GM12878 (cell line): Measurements from ENCODE around the gene FAM170B. TPM values are rescaled to one million over a fixed set of nuclear protein-coding genes. Genes with fewer than 3 reads are reported as not detected.

Experiments
- ATAC-seq: fragments of 200-7000 bp; cut with Tn5 transposase; 3 replicates; pipeline ENCODE4 v1.9.1; 2020; ENCODE audit warnings: mild to moderate bottlenecking, moderate library complexity
- BruUV-seq: library from RNA; stranded (reverse); fragments of 400-500 nt; replicated peaks from 2 replicates; lab custom pipeline; 2021; lab: Mats Ljungman, UMichigan
- CTCF ChIA-PET: fragments of 300-600 bp; sonication (Branson Sonifier 250); formaldehyde crosslinking; extraction: SDS; loops from one replicate; lab custom pipeline; 2021; ENCODE audit warnings: inconsistent platforms; lab: Yijun Ruan, JAX
- POLR2A ChIA-PET: fragments of 350-600 bp; formaldehyde crosslinking; extraction: SDS; loops from one replicate; lab custom pipeline; 2021; ENCODE audit warnings: inconsistent platforms; lab: Charles Lee
- RAD21 ChIA-PET: fragments of 300-600 bp; sonication (Branson Sonifier 250); formaldehyde crosslinking; loops from one replicate; lab custom pipeline; 2023; ENCODE audit warnings: antibody characterized with exemption; ENCODE audit not compliant: unreplicated experiment; lab: Charles Lee
- SMC1A ChIA-PET: fragments of 300-600 bp; sonication (Branson Sonifier 250); formaldehyde crosslinking; loops from one replicate; lab custom pipeline; 2023; ENCODE audit not compliant: unreplicated experiment, uncharacterized antibody; lab: Charles Lee
- DNase-seq: peaks from one replicate; pipeline ENCODE4 v3.0.0-alpha.2; 2011; ENCODE audit warnings: low read depth, low spot score
- FAIRE-seq: peaks from 3 replicates; lab custom pipeline; 2011; peaks lifted over from hg19 to GRCh38; lab: Jason Lieb, UNC
- H2AFZ ChIP-seq: 2 replicates; pipeline ENCODE4 v1.6.0; 2011; ENCODE audit warnings: low read depth, low read length, control low read depth; ENCODE audit not compliant: control insufficient read depth
- H3K27ac ChIP-seq: 2 replicates; pipeline ENCODE4 v1.5.1; 2011; ENCODE audit warnings: control low read depth; ENCODE audit not compliant: control insufficient read depth, insufficient read depth
- H3K27me3 ChIP-seq, 2 experiments: replicated peaks in 1 of 2; 2 replicates each; pipeline versions ENCODE4 v1.6.0 to v1.6.1; 2011; ENCODE audit warnings: low read length in 1 of 2; ENCODE audit not compliant: control insufficient read depth in 2 of 2, insufficient read depth in 2 of 2
- H3K36me3 ChIP-seq, 2 experiments: 2 replicates each; pipeline ENCODE4 v1.5.1; 2011; ENCODE audit warnings: low read length in 1 of 2; ENCODE audit not compliant: control insufficient read depth in 2 of 2, insufficient read depth in 2 of 2
- H3K4me1 ChIP-seq: 2 replicates; pipeline ENCODE4 v1.6.1; 2011; ENCODE audit warnings: mild to moderate bottlenecking, low read length, moderate library complexity, mixed read lengths; ENCODE audit not compliant: control insufficient read depth, insufficient read depth
- H3K4me2 ChIP-seq: 2 replicates; pipeline ENCODE4 v1.6.0; 2011; ENCODE audit warnings: control low read depth; ENCODE audit not compliant: control insufficient read depth, insufficient read depth
- H3K4me3 ChIP-seq: fragments of 200-600 bp; sonication (generic); 2 replicates; pipeline ENCODE4 v1.5.1; 2016
- H3K79me2 ChIP-seq: 2 replicates; pipeline ENCODE4 v1.6.0; 2011; ENCODE audit warnings: low read length; ENCODE audit not compliant: control insufficient read depth, insufficient read depth
- H3K9ac ChIP-seq: 2 replicates; pipeline ENCODE4 v1.8.0; 2011; ENCODE audit warnings: low read length, control low read depth, mixed read lengths; ENCODE audit not compliant: control insufficient read depth, insufficient read depth
- H3K9me3 ChIP-seq: replicated peaks from 3 replicates; pipeline ENCODE4 v1.5.1; 2011; ENCODE audit warnings: mild to moderate bottlenecking, low read length; ENCODE audit not compliant: control insufficient read depth, insufficient read depth
- H4K20me1 ChIP-seq: 2 replicates; pipeline ENCODE4 v1.6.0; 2011; ENCODE audit not compliant: control insufficient read depth, insufficient read depth
- ASH2L ChIP-seq: fragments of 300-600, 200-600 bp; sonication (generic); IDR thresholded peaks from 2 replicates; pipeline ENCODE4 v1.6.1; 2017; ENCODE audit warnings: low read depth, mild to moderate bottlenecking, borderline replicate concordance
- CHD1 ChIP-seq: IDR thresholded peaks from 2 replicates; pipeline ENCODE4 v1.6.1; 2012; ENCODE audit warnings: low read depth, low read length, improper control_type of control experiment
- HDGF ChIP-seq: fragments of 450-650 bp; IDR thresholded peaks from 2 replicates; pipeline ENCODE4 v1.6.1; 2016; ENCODE audit warnings: antibody characterized with exemption
- IKZF2 ChIP-seq, 2 experiments: fragments of 450-650 bp; IDR thresholded peaks; 2 replicates each; pipeline ENCODE4 v1.6.1; 2017; ENCODE audit warnings: mild to moderate bottlenecking in 2 of 2, moderate library complexity in 2 of 2
- NRF1 ChIP-seq: conservative IDR thresholded peaks from 2 replicates; pipeline ENCODE4 v1.6.1; 2011; ENCODE audit warnings: mild to moderate bottlenecking, low read depth, low read length, improper control_type of control experiment
- SREBF1 ChIP-seq: IDR thresholded peaks from 2 replicates; pipeline ENCODE4 v1.6.1; 2012; ENCODE audit warnings: mild to moderate bottlenecking, low read length
- TCF12 ChIP-seq: IDR thresholded peaks from 2 replicates; pipeline ENCODE4 v1.6.1; 2011; ENCODE audit warnings: low read depth, mild to moderate bottlenecking, low read length
- ZBED1 ChIP-seq: IDR thresholded peaks from 2 replicates; pipeline ENCODE4 v1.6.1; 2016; ENCODE audit warnings: borderline replicate concordance
- WGBS: methylation state at CpG from one replicate; pipeline ENCODE4 v1.1.6; 2016; ENCODE audit warnings: low lambda C conversion rate; ENCODE audit not compliant: insufficient replicate concordance, insufficient coverage; ENCODE audit errors: missing lambda C conversion rate; 5-methylcytosine and 5-hydroxymethylcytosine counted together
- in situ Hi-C: fragments of 300-500 bp; cut with MboI; formaldehyde crosslinking; loops from 9 replicates; pipeline ENCODE4 v1.14.3; 2018; ENCODE audit warnings: mixed read lengths
- intact Hi-C: fragments of 100-400 bp; cut with micrococcal nuclease; formaldehyde crosslinking; loops from one replicate; pipeline ENCODE4 v1.14.2; 2022; ENCODE audit not compliant: unreplicated experiment
- polyA plus RNA-seq, 11 experiments: library from polyadenylated mRNA; depleted of rRNA in 4 of 11; unstranded in 6 of 11; stranded (reverse) in 5 of 11; fragments of >200 nt; fragmentation: Nextera tagmentation in 4 of 11; fragmentation: Illumina TruSeq in 1 of 11; extraction: Ambion mirVana in 4 of 11; extraction: Trizol in 1 of 11; gene quantifications; 1 replicate in 1 of 11; 2 replicates in 10 of 11; pipeline versions ENCODE4 v1.2.1 to v1.2.3, GENCODE V29; 2011 to 2016; ENCODE audit warnings: inconsistent platforms in 2 of 11, missing spikeins in 2 of 11, low read depth in 1 of 11
- total RNA-seq, 4 experiments: library from RNA; depleted of rRNA in 3 of 4; stranded (reverse); fragments of >200 nt in 3 of 4; fragmentation: Illumina TruSeq in 1 of 4; extraction: Trizol in 1 of 4; gene quantifications; 2 replicates each; pipeline versions ENCODE4 v1.2.1 to v1.2.3, GENCODE V29; 2013 to 2021
- TF ChIP-seq, protein P1 (sequence below): fragments of 450-650 bp; IDR thresholded peaks from 2 replicates; pipeline ENCODE4 v1.6.1; 2016; ENCODE audit warnings: mild to moderate bottlenecking
- TF ChIP-seq, protein P2 (sequence below): fragments of 150-350 bp; IDR thresholded peaks from 2 replicates; pipeline ENCODE4 v1.6.1; 2016; ENCODE audit warnings: low read depth, low read length
- TF ChIP-seq, protein P3 (sequence below): IDR thresholded peaks from 2 replicates; pipeline ENCODE4 v1.6.1; 2011; ENCODE audit warnings: borderline replicate concordance, low read depth, mild to moderate bottlenecking, moderate library complexity, mixed read lengths, low read length; ENCODE audit not compliant: insufficient read depth; ENCODE audit errors: extremely low read length

The FAM170B gene
- total and polyA plus RNA-seq, 10 of the 15 experiments (the other 5 are each of a cell fraction or from before 2014, with no cell fraction given), result not detected

DNA sequence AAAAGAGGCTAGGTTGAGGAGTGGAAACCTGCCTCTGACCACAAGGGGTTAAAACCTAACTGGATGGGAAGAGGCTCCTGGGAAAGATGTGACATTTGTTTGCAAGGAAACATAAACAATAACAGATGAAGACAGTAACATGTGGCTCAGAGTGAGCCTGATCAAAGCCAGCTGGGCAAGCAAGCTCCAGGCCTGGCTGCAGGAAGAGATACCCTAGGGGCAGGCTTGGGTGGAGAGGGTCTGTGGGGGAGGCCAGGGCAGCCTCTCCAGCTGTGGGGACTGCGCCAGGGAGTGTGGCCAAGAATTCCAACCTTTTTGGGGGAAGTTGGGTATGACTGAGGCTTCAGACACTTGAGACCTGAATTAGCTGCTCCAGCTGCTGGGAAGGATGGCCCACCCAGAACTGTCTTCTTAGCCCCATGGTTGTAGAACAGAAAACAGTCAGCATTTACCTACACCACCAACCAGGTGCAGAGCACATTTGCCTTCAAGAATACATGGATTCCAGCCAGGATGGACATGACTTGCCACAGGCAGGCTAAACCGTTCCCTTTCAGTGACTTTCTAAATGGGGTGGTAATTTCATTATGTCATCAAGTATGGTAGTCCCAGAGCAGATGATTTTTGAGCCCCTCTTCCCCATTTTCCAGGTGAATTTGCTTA, 10.4 kb upstream of the FAM170B start:
- no peaks in the 10 kb centered on the region for H3K4me1 ChIP-seq
- H3K4me3 ChIP-seq, result no peak overlapping the region
- 44% methylated on average over 2 of the region's 2 CpGs for WGBS
- ATAC-seq, result no peak
- intact Hi-C loops, result no loop called here
- no peak overlapping the region for H3K9ac ChIP-seq
- no peak for DNase-seq
- ChIA-PET POLR2A (no interaction called here), CTCF (interaction anchor here (1.3 to 1.7 kb wide), 2 partner anchors 12 to 20 kb away, joined by 3 read pairs; no protein-coding TSS in a partner anchor), RAD21 (interaction anchor here (0.8 kb wide), 1 partner anchor 49 kb away, joined by 3 read pairs; no protein-coding TSS in a partner anchor), SMC1A (no interaction called here)
- FAIRE-seq, result no peak
- no peaks in the 10 kb centered on the region for H4K20me1 ChIP-seq
- H3K27me3 ChIP-seq, result no peaks in the 10 kb centered on the region
- no peak overlapping the region for H2AFZ ChIP-seq
- H3K27ac ChIP-seq, result no peak overlapping the region
- in situ Hi-C loops, result no loop called here
- H3K36me3 ChIP-seq, result no peaks in the 10 kb centered on the region
- TF ChIP-seq CHD1, result no peak
- TF ChIP-seq HDGF, result no peak
- no peak for TF ChIP-seq IKZF2 (IDR thresholded peaks at IDR 0.05)
- TF ChIP-seq TCF12, result no peak
- TF ChIP-seq, protein P1, sequence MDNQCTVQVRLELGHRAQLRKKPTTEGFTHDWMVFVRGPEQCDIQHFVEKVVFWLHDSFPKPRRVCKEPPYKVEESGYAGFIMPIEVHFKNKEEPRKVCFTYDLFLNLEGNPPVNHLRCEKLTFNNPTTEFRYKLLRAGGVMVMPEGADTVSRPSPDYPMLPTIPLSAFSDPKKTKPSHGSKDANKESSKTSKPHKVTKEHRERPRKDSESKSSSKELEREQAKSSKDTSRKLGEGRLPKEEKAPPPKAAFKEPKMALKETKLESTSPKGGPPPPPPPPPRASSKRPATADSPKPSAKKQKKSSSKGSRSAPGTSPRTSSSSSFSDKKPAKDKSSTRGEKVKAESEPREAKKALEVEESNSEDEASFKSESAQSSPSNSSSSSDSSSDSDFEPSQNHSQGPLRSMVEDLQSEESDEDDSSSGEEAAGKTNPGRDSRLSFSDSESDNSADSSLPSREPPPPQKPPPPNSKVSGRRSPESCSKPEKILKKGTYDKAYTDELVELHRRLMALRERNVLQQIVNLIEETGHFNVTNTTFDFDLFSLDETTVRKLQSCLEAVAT, result no peak
- no peak overlapping the region for H3K4me2 ChIP-seq
- no TSS peak for BruUV-seq
- H3K79me2 ChIP-seq, result no peaks in the 10 kb centered on the region
- no peaks in the 10 kb centered on the region; the same call in 2 of the 3 replicates for H3K9me3 ChIP-seq

DNA sequence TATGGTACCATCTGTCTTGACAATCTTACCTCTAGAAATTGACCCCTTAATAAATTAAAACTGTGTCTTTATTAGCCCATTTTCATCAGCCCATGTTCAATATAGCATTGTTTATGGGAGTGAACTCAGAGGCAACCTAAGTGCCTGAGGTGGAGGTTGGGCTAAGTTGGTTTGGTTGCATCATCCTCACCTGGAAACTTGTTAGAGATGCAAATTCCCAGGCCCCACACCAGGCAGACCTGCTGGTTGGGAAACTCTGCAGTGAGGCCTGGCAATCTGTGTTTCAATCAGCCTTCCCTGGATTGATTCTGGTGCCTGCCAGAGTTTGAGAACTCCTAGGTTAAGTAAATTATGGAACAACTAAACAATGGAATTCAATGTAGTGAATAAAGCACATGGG, 9.4 kb upstream of the FAM170B start:
- ChIA-PET CTCF (no interaction called here), POLR2A (no interaction called here), SMC1A (interaction anchor here (1.5 to 2.6 kb wide), 2 partner anchors 15 to 30 kb away, joined by 3 to 8 read pairs; no protein-coding TSS in a partner anchor), RAD21 (interaction anchor here (1.3 to 2.0 kb wide), 2 partner anchors 15 to 45 kb away, joined by 3 to 5 read pairs; no protein-coding TSS in a partner anchor)
- no peaks in the 10 kb centered on the region for H4K20me1 ChIP-seq
- H3K4me1 ChIP-seq, result no peaks in the 10 kb centered on the region
- H3K4me2 ChIP-seq, result no peak overlapping the region
- FAIRE-seq (no peak), DNase-seq (no peak), ATAC-seq (no peak)
- H3K9ac ChIP-seq, result no peak overlapping the region
- H2AFZ ChIP-seq, result no peak overlapping the region
- H3K27ac ChIP-seq, result no peak overlapping the region
- no peaks in the 10 kb centered on the region for H3K36me3 ChIP-seq
- intact Hi-C loops (no loop called here), in situ Hi-C loops (no loop called here)
- no peaks in the 10 kb centered on the region for H3K79me2 ChIP-seq
- BruUV-seq, result no TSS peak
- no peaks in the 10 kb centered on the region; the same call in 2 of the 3 replicates for H3K9me3 ChIP-seq
- H3K27me3 ChIP-seq, result no peaks in the 10 kb centered on the region
- H3K4me3 ChIP-seq, result no peak overlapping the region
- TF ChIP-seq, protein P2, sequence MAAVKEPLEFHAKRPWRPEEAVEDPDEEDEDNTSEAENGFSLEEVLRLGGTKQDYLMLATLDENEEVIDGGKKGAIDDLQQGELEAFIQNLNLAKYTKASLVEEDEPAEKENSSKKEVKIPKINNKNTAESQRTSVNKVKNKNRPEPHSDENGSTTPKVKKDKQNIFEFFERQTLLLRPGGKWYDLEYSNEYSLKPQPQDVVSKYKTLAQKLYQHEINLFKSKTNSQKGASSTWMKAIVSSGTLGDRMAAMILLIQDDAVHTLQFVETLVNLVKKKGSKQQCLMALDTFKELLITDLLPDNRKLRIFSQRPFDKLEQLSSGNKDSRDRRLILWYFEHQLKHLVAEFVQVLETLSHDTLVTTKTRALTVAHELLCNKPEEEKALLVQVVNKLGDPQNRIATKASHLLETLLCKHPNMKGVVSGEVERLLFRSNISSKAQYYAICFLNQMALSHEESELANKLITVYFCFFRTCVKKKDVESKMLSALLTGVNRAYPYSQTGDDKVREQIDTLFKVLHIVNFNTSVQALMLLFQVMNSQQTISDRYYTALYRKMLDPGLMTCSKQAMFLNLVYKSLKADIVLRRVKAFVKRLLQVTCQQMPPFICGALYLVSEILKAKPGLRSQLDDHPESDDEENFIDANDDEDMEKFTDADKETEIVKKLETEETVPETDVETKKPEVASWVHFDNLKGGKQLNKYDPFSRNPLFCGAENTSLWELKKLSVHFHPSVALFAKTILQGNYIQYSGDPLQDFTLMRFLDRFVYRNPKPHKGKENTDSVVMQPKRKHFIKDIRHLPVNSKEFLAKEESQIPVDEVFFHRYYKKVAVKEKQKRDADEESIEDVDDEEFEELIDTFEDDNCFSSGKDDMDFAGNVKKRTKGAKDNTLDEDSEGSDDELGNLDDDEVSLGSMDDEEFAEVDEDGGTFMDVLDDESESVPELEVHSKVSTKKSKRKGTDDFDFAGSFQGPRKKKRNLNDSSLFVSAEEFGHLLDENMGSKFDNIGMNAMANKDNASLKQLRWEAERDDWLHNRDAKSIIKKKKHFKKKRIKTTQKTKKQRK, result no peak
- TF ChIP-seq SREBF1 (no peak), ZBED1 (no peak), ASH2L (no peak), NRF1 (no peak)
- TF ChIP-seq, protein P3, sequence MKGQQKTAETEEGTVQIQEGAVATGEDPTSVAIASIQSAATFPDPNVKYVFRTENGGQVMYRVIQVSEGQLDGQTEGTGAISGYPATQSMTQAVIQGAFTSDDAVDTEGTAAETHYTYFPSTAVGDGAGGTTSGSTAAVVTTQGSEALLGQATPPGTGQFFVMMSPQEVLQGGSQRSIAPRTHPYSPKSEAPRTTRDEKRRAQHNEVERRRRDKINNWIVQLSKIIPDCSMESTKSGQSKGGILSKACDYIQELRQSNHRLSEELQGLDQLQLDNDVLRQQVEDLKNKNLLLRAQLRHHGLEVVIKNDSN, result no peak
